ENCODE data around the gene TNFSF10. TPM values are rescaled to one million over a fixed set of nuclear protein-coding genes. Genes with fewer than 3 reads are reported as not detected.

The TNFSF10 gene
- total and polyA plus RNA-seq, 10 of the 15 experiments (the other 5 are each of a cell fraction or from before 2014, with no cell fraction given): 2.1 to 12.3 (median 4.4) TPM

GRCh38 chr3:172569128-172570008 is 46.1 kb upstream of the TNFSF10 start:
- Histone ChIP-seq H3K9ac (ENCODE audit: control insufficient read depth, insufficient read depth, low read length) (no peak overlapping the region), H3K27me3 (replicated peaks in 1 of 2; ENCODE audit: control insufficient read depth in 2 of 2, insufficient read depth in 2 of 2, low read length in 1 of 2) (no peaks in the 10 kb centered on the region), H4K20me1 (ENCODE audit: control insufficient read depth, insufficient read depth) (no peaks in the 10 kb centered on the region), H2AFZ (ENCODE audit: control insufficient read depth, low read depth, low read length) (no peak overlapping the region), H3K36me3 (ENCODE audit: control insufficient read depth in 2 of 2, insufficient read depth in 2 of 2, low read length in 1 of 2) (no peaks in the 10 kb centered on the region), H3K4me2 (ENCODE audit: control insufficient read depth, insufficient read depth) (no peak overlapping the region), H3K79me2 (ENCODE audit: control insufficient read depth, insufficient read depth, low read length) (no peaks in the 10 kb centered on the region), H3K27ac (ENCODE audit: control insufficient read depth, insufficient read depth) (no peak overlapping the region), H3K9me3 (replicated peaks; ENCODE audit: control insufficient read depth, insufficient read depth, low read length) (peaks cover 6% of the 10 kb centered on the region), H3K4me3 (no peak overlapping the region), H3K4me1 (ENCODE audit: control insufficient read depth, insufficient read depth, low read length) (no peaks in the 10 kb centered on the region)
- TF ChIP-seq BCL3 (IDR thresholded peaks at IDR 0.05; ENCODE audit: borderline replicate concordance, insufficient read depth, low read depth, low read length, poor library complexity, severe bottlenecking) (no peak), KLF5 (IDR thresholded peaks at IDR 0.05; ENCODE audit: partially characterized antibody) (no peak), E4F1 (IDR thresholded peaks at IDR 0.05; ENCODE audit: borderline replicate concordance, partially characterized antibody) (no peak), ZNF622 (IDR thresholded peaks at IDR 0.05) (no peak), NFIC (IDR thresholded peaks at IDR 0.05; ENCODE audit: low read depth, low read length) (no peak), ZBTB11 (CRISPR knock-in tag; IDR thresholded peaks at IDR 0.05) (no peak), FOXK2 (IDR thresholded peaks at IDR 0.05) (no peak)
- TF ChIP-seq, protein P1, sequence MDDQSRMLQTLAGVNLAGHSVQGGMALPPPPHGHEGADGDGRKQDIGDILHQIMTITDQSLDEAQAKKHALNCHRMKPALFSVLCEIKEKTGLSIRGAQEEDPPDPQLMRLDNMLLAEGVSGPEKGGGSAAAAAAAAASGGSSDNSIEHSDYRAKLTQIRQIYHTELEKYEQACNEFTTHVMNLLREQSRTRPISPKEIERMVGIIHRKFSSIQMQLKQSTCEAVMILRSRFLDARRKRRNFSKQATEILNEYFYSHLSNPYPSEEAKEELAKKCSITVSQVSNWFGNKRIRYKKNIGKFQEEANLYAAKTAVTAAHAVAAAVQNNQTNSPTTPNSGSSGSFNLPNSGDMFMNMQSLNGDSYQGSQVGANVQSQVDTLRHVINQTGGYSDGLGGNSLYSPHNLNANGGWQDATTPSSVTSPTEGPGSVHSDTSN (IDR thresholded peaks at IDR 0.05; ENCODE audit: insufficient replicate concordance, low read depth, low read length): no peak
- TF ChIP-seq, protein P2, sequence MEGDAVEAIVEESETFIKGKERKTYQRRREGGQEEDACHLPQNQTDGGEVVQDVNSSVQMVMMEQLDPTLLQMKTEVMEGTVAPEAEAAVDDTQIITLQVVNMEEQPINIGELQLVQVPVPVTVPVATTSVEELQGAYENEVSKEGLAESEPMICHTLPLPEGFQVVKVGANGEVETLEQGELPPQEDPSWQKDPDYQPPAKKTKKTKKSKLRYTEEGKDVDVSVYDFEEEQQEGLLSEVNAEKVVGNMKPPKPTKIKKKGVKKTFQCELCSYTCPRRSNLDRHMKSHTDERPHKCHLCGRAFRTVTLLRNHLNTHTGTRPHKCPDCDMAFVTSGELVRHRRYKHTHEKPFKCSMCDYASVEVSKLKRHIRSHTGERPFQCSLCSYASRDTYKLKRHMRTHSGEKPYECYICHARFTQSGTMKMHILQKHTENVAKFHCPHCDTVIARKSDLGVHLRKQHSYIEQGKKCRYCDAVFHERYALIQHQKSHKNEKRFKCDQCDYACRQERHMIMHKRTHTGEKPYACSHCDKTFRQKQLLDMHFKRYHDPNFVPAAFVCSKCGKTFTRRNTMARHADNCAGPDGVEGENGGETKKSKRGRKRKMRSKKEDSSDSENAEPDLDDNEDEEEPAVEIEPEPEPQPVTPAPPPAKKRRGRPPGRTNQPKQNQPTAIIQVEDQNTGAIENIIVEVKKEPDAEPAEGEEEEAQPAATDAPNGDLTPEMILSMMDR (IDR thresholded peaks at IDR 0.05 in 2 of 3, conservative IDR thresholded peaks at IDR 0.05 in 1 of 3; ENCODE audit: control insufficient read depth in 2 of 3, extremely low read depth in 1 of 3, insufficient read depth in 1 of 3, low read depth in 3 of 3, low read length in 3 of 3): no peak
- 93% methylated on average over 4 of the region's 4 CpGs for WGBS (ENCODE audit: insufficient coverage, insufficient replicate concordance, low lambda C conversion rate, missing lambda C conversion rate)
- ChIA-PET POLR2A (no interaction called here), SMC1A (ENCODE audit: uncharacterized antibody, unreplicated experiment) (no interaction called here), RAD21 (ENCODE audit: unreplicated experiment) (no interaction called here), CTCF (no interaction called here)
- intact Hi-C loops (cut with micrococcal nuclease; ENCODE audit: unreplicated experiment): no loop called here
- BruUV-seq (replicated peaks): no TSS peak
- no peak for ATAC-seq
- DNase-seq (ENCODE audit: low read depth, low spot score): no peak
- in situ Hi-C loops (cut with MboI): no loop called here
- no peak for FAIRE-seq

All from GM12878 (cell line).